ELR (cell line): ENCODE data around the gene CDCP2.
"Not testable (repeated sequence)": the region's sequence is repeated elsewhere in the genome, so short reads cannot be mapped to it uniquely, and the experiment has no call there.

Experiments used
- DNase-seq: peaks from one replicate; pipeline ENCODE4 v3.0.0-alpha.2; 2015; ENCODE audit warnings: low read depth

Gene CDCP2

DNA sequence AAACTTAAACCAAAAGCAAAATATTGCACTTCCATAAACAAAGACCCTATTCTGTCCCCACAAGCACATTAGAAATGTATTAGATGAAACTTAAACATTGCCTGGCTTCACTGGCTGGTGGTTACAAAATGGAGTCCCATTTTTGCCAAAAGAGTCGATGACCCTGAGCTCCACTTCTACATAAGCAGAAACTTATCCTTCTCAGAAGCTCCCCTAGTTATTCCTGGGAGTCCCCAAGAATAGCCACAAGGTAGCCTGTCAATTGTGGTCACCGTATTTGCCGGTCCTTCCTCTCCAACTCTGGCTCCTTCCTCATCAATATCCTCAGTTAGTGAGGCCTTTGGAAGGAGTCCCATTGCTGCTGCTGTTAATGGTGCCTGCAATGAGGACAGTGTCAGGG, 37.3 kb downstream of the CDCP2 start:
- DNase-seq, result no peak

DNA sequence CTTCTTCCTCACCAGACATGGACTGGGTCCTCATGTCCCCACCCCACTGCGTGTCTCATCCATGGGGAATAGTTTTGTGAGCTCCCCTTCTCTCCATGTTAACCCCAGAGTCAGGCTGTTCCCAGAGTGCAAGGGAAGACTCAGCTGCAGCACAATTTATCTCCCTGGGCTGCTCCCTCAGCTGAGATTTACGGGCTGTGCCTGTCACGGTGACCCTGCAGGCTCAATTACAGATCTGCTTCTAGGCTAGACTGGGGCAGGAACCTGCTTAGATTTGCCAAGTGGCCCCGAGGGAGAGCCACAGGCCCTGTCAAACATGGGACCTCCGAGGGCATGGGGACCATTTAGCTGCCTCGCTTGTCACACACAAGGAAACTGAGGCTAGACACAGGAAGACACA, 37.8 kb downstream of the CDCP2 start:
- DNase-seq, result no peak

DNA sequence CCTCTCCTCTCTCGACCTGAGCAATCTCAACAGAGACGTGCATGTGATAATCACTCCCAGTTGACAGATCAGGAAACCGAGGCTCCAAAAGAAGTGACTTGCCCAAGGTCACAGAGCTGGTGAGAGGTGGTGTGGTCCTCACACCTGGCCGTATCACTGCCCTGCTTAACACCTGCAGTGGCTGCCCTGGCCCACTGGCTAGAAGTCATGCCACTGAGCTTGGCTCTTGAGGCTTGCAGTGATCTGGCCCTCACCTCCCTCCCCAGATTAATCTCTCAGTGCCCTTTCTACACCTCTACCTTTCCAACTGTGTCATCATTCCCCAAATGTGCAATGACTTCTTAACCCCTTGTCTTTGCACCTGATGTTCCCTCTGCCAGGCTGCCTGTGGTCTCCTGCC, 38.8 kb downstream of the CDCP2 start:
- no peak for DNase-seq

DNA sequence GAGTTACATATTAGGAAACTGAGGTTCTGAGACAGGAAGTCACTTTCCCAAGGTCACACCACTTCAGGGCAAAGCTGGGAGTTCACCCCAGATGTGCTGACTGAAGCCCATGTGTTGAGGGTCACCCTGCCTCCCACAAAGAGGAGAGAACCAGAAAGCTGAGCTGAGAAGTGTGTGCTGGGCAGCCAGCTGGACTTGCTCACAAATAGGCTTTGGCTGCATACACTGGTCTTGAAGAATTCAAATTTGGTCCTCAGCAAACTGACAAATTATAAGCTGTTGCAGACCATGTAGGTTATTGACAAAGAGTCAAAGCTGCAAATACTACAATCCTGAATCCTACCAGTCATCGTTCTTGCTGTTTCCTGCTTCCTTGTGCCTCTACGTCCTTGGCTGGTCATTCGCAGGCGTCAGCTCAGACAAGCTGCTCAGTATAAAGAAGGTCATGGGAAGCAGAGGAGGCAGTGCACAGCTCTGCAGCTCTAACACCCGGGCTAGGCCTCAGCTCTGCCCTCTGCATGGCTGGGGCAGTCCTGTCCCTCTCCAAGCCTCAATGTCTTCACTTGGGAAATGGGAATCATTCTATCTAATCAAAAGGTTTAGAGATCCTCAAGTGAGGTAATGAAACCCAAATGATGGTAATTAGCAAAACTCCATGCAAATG, 40.0 kb downstream of the CDCP2 start:
- no peak for DNase-seq

GRCh38 chr1:54112027-54112426, 40.8 kb downstream of the CDCP2 start:
- no peak for DNase-seq

DNA sequence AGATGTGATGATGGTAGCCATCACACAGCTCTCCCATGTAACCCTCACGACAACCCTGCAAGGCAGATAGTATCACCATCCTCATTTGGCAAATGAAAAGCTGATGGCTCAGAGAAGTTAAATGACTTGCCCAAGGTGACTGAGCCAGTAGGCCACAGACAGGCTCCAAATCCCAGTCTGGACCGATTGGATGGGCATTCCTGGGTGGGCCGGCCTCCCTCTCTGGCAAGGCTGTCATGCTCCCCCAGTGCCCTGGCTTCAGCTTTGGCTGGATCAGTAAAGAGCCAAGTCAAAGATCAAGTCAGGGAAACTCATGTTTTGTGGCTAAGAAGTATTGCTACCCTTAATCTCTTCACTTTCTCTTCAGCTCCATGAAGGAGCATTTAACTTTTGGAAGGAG, 41.2 kb downstream of the CDCP2 start:
- DNase-seq, result no peak

GRCh38 chr1:54110996-54111395, 41.8 kb downstream of the CDCP2 start:
- DNase-seq, result no peak

- no peak for DNase-seq
Measured at GRCh38 chr1:54109129-54110090, 43.4 kb downstream of the CDCP2 start.

- DNase-seq, result no peak
Measured at GRCh38 chr1:54108156-54108555, 44.6 kb downstream of the CDCP2 start.

DNA sequence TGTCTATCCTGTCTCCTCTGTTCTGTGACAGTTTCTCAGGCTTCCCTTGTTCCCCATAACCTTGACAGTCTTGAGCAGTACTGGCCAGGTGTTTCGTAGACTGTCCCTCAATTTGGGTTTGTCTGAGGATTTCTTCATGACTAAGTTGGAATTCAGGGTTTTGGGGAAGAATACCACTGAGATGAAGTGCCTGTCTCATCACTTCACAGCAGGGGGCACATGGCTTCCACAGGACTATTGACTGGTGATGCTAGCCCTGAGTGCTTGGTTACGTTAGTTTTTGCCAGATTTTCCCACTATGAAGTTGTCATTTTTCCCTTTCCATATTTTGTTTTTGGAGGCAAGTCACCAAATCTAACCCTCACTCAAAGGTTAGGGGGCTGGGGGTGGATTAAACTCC, 45.7 kb downstream of the CDCP2 start:
- peak; percentile 56 for DNase-seq

- DNase-seq, result no peak
Measured at GRCh38 chr1:54105736-54106269, 47.0 kb downstream of the CDCP2 start.

GRCh38 chr1:54105080-54105479, 47.7 kb downstream of the CDCP2 start:
- DNase-seq, result no peak

GRCh38 chr1:54104613-54105012, 48.2 kb downstream of the CDCP2 start:
- DNase-seq, result not testable (repeated sequence)

- no peak for DNase-seq
Measured at GRCh38 chr1:54103414-54103813, 49.4 kb downstream of the CDCP2 start.

DNA sequence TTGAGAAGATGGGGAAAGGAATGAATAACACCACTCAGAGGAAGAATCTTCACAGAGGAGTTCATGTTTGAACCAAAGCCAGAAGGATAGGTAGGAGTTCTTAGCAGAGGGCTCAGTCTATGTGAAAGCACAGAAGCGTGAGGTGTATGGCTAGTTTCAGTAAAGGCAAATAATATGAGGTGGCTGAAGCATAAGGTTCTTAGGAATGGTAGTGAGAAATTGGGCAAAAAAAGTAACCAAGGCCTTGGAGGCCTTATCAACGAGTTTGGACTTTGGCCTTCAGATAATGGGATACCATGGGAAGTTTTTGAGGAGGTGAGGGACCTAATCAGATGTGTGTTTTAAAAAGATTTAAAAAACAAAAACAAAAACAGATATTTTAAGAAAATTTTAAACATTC, 52.3 kb downstream of the CDCP2 start:
- no peak for DNase-seq

DNA sequence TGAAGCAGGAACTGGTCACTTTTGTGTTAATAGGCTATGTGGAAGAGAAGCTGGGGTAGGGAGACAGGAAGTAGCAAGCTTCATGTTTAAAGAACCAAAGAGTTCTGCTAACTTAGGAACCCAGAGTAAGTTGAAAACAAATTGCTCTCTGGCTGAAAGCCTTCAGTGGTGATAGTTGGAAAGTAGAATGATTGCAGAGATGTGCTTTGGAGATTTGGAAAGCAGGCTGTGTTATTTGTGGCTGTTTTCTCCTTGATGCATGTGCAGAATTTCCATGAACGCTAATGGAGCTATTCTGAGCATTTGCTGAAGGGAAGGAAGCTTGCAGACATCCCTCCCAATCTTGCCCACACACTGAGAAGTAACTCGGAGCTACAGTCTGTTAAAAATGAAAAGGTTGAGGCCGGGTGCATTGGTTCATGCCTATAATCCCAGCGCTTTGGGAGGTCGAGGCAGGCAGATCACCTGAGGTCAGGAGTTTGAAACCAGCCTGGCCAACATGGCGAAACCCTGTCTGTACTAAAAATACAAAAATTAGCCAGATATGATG, 53.7 kb downstream of the CDCP2 start:
- DNase-seq, result no peak

- DNase-seq, result no peak
Measured at GRCh38 chr1:54096877-54097240, 55.9 kb downstream of the CDCP2 start.

DNA sequence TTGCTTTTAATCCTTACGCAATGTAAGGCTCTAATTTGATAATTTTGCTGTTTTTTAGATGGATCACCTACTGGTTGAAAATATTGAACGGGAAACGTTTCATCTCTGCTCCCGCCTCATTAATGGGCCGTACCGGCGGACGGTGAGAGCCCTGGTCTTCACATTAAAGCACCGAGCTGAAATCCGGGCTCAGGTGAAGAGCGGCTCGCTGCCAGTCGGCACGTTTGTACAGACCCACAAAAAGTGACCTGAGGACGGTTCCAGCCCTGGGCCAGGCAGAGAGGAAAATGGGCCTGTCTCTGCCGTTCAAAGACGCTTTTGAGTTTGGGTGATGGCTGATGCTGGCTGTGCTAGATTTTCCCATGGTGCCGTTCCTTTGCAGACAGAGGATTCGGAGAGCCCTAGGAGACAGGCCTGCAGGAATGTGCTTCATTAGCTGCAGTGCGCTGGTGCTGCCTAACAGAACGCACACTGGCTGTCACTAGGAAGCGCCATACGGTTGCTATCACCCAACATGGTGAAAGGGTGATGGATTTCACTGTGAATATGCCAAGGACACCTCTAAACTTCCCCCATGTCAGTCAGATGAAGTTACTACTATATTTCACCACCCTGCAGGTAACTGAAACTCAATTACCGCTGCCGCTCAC, 56.4 kb downstream of the CDCP2 start:
- no peak for DNase-seq

- DNase-seq, result no peak
Measured at GRCh38 chr1:54095546-54096226, 57.1 kb downstream of the CDCP2 start.

DNA sequence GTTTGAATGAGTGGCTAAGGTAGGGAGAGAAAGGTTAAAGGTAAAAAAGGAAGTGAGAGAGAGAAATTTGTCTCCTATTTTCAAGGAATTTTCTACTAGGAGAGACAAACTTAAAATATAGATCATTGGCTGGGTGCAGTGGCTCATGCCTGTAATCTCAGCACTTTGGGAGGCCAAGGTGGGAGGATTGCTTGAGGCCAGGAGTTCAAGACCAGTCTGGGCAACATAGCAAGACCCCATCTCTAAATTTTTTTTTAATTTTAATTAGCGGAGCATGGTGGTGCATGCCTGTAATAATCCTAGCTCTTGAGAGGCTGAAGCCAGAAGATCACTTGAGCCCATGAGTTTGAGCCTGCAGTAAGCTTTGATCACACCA, 58.1 kb downstream of the CDCP2 start:
- not testable (repeated sequence) for DNase-seq

DNA sequence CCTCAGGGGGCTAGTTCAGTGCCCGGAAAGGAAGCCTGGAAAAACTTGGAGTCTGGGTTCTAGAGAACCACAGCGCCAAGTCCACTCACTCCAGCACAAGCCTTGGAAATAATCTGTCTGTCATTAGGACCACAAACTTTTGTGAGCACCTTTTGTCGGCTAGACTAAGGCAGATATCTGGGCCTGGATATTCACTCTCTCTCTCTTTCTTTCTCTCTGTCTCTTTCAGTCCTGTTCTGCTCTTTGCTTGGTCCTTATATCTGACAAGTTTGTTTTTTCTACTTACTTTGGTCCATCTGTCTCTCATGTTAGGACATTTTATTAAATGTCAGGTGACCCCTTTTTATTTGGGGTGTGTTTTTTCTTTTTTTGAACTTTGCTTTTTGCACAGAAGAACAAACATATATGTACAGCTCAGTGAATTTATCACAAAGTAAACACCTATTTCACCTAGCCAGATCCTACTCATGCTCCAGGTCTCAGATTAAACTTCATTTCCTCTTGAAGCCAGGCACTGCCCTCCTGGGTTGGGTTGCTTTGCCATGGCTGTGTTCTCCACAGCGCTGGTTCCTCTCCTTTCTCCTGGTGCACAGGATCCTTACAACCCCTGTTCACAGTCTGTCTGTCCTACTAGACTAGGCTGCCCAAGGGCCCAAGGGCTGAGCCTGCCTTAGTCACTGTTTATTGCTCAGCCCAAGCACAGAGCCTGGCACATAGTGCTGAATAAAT, 58.6 kb downstream of the CDCP2 start:
- DNase-seq, result no peak
